ENCODE data around the gene RAB8A.

DNA sequence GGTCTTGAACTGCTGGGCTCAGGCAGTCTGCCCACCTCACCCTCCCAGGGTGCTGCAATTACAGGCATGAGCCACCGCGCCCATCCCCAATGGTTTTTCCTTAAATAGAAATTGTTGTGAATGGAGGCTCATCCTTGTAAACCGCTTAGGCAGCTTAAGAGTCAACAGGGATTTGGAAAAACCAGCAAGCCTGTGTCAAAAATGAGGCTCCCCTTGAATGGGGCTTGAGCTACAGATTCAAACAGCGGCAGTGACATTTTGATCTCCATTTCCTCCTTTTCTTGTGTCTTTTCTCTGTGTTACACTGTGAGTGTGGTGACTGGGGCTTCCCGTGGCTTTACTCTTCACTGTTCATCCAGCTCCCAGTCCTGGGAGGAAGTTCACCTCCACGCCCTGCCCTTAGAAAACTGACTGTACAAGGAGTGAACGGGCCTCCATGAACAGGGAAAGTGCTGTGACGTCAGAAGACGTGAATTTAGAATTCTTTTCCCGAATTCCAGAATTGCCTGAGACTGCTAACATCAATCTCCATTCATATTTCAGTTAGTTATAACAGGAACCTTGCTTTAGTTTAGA, 15.3 kb upstream of the RAB8A start:
- TF ChIP-seq, protein P1, sequence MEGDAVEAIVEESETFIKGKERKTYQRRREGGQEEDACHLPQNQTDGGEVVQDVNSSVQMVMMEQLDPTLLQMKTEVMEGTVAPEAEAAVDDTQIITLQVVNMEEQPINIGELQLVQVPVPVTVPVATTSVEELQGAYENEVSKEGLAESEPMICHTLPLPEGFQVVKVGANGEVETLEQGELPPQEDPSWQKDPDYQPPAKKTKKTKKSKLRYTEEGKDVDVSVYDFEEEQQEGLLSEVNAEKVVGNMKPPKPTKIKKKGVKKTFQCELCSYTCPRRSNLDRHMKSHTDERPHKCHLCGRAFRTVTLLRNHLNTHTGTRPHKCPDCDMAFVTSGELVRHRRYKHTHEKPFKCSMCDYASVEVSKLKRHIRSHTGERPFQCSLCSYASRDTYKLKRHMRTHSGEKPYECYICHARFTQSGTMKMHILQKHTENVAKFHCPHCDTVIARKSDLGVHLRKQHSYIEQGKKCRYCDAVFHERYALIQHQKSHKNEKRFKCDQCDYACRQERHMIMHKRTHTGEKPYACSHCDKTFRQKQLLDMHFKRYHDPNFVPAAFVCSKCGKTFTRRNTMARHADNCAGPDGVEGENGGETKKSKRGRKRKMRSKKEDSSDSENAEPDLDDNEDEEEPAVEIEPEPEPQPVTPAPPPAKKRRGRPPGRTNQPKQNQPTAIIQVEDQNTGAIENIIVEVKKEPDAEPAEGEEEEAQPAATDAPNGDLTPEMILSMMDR (IDR thresholded peaks at IDR 0.05 in 8 of 11, conservative IDR thresholded peaks at IDR 0.05 in 3 of 11): peak in 1 of 11 experiments; percentile 6
- TF ChIP-seq POLR2A (IDR thresholded peaks at IDR 0.05) (no peak), POLR2AphosphoS5 (IDR thresholded peaks at IDR 0.05) (peak in 1 of 3 donors; percentile 42)
